Panc1 (cell line): ENCODE data around the gene NDUFS7. TPM values are rescaled to one million over a fixed set of nuclear protein-coding genes. Genes with fewer than 3 reads are reported as not detected.
A peak's percentile ranks its signal among the peaks of the same experiment; 100 is the strongest.

Source experiments
- ATAC-seq: fragments of 200-7000 bp; cut with Tn5 transposase; 2 replicates; pipeline ENCODE4 v1.9.1; 2020; ENCODE audit warnings: mild to moderate bottlenecking, moderate library complexity
- BruUV-seq: library from RNA; stranded (reverse); fragments of 400-500 nt; replicated peaks from 2 replicates; lab custom pipeline; 2021; lab: Mats Ljungman, UMichigan
- CTCF ChIA-PET: fragments of 300-600 bp; sonication (Branson Sonifier 250); formaldehyde crosslinking; loops from one replicate; lab custom pipeline; 2022; ENCODE audit warnings: antibody characterized with exemption; lab: Charles Lee
- POLR2A ChIA-PET: fragments of 300-600 bp; sonication (Branson Sonifier 250); formaldehyde crosslinking; loops from one replicate; lab custom pipeline; 2022; ENCODE audit warnings: antibody characterized with exemption; lab: Charles Lee
- DNase-seq: peaks from one replicate; pipeline ENCODE4 v3.0.0-alpha.2; 2010; ENCODE audit warnings: low read depth, low spot score
- H3K27ac ChIP-seq: 2 replicates; pipeline ENCODE4 v1.5.1; 2011; ENCODE audit warnings: mild to moderate bottlenecking, low read length, inconsistent platforms
- H3K27me3 ChIP-seq: fragments of 200-500 bp; sonication (Bioruptor generic); 2 replicates; pipeline ENCODE4 v1.6.0; 2014; ENCODE audit warnings: low read length, inconsistent platforms; ENCODE audit not compliant: control insufficient read depth, insufficient read depth
- H3K36me3 ChIP-seq: fragments of 200-500 bp; sonication (Bioruptor generic); 2 replicates; pipeline ENCODE4 v1.5.1; 2014; ENCODE audit warnings: inconsistent platforms, mild to moderate bottlenecking, low read length, moderate library complexity; ENCODE audit not compliant: control insufficient read depth, insufficient read depth
- H3K4me1 ChIP-seq: 2 replicates; pipeline ENCODE4 v1.5.1; 2011; ENCODE audit warnings: inconsistent platforms, mild to moderate bottlenecking, low read length, moderate library complexity; ENCODE audit not compliant: control insufficient read depth, insufficient read depth
- H3K4me3 ChIP-seq, 2 experiments: 2 replicates each; pipeline ENCODE4 v1.5.1; 2011 to 2012; ENCODE audit warnings: low read depth in 2 of 2, low read length in 2 of 2, mild to moderate bottlenecking in 2 of 2, inconsistent platforms in 1 of 2, moderate library complexity in 1 of 2
- H3K9me3 ChIP-seq: fragments of 200-500 bp; sonication (Bioruptor generic); 2 replicates; pipeline ENCODE4 v1.5.1; 2014; ENCODE audit warnings: low read depth, mild to moderate bottlenecking, inconsistent platforms, low read length, moderate library complexity; ENCODE audit not compliant: control insufficient read depth, insufficient read depth
- CTCF ChIP-seq: fragments of 450-650 bp; IDR thresholded peaks from 2 replicates; pipeline ENCODE4 v1.5.1; 2017; ENCODE audit warnings: mild to moderate bottlenecking
- POLR2AphosphoS5 ChIP-seq: IDR thresholded peaks from 2 replicates; pipeline ENCODE4 v1.6.1; 2012; ENCODE audit warnings: mild to moderate bottlenecking, low read depth, low read length, moderate library complexity
- REST ChIP-seq, 2 experiments: IDR thresholded peaks; 2 replicates each; pipeline ENCODE4 v1.6.1; 2011 to 2012; ENCODE audit warnings: low read depth in 2 of 2, control low read depth in 1 of 2, low read length in 1 of 2, mild to moderate bottlenecking in 1 of 2, moderate library complexity in 1 of 2; ENCODE audit not compliant: insufficient read depth in 1 of 2
- SIN3A ChIP-seq: IDR thresholded peaks from 2 replicates; pipeline ENCODE4 v1.6.1; 2012; ENCODE audit warnings: low read depth, mild to moderate bottlenecking, low read length, moderate library complexity, borderline replicate concordance; ENCODE audit not compliant: insufficient read depth
- TCF7L2 ChIP-seq: IDR thresholded peaks from 2 replicates; pipeline ENCODE4 v1.6.1; 2011; ENCODE audit warnings: mild to moderate bottlenecking, low read depth, low read length, inconsistent platforms
- in situ Hi-C: cut with HindIII; loops from 2 replicates; pipeline ENCODE4 v1.10.0; 2016; ENCODE audit warnings: low sequenced_read_pairs, low pct_unique_long_range_greater_than_20kb
- intact Hi-C: fragments of 100-400 bp; cut with micrococcal nuclease; formaldehyde crosslinking; loops from one replicate; pipeline ENCODE4 v1.10.0; 2022; ENCODE audit not compliant: unreplicated experiment
- total RNA-seq: library from RNA; stranded (reverse); gene quantifications from one replicate; pipeline ENCODE4 v1.2.1, GENCODE V29; 2021; ENCODE audit not compliant: unreplicated experiment

NDUFS7 gene
- total RNA-seq, 1 experiment from 2014 or later: 73.0 TPM

- intact Hi-C loops (no loop called here), in situ Hi-C loops (no loop called here)
- no TSS peak for BruUV-seq
- TF ChIP-seq TCF7L2 (no peak), CTCF (no peak), SIN3A (no peak), REST (IDR thresholded peaks at IDR 0.05; ENCODE audit: insufficient read depth in 1 of 2, low read depth in 2 of 2, low read length in 1 of 2) (no peak), POLR2AphosphoS5 (no peak)
- peaks cover 7% of the 10 kb centered on the region for H3K36me3 ChIP-seq
- ATAC-seq (no peak), DNase-seq (no peak)
- H3K4me3 ChIP-seq: peak overlapping the region; percentile 61 to 64
- H3K27me3 ChIP-seq: no peaks in the 10 kb centered on the region
- POLR2A ChIA-PET: no interaction called here
- H3K9me3 ChIP-seq: no peaks in the 10 kb centered on the region
- peak overlapping the region; percentile 70 for H3K27ac ChIP-seq
- CTCF ChIA-PET: interaction anchor here (0.6 kb wide), 1 partner anchor 107 kb away, joined by 9 read pairs; no protein-coding TSS in a partner anchor
- H3K4me1 ChIP-seq: peaks cover 13% of the 10 kb centered on the region
These were observed 27.9 kb upstream of the NDUFS7 start for GRCh38 chr19:1355568-1356507.

- no TSS peak for BruUV-seq
- TF ChIP-seq TCF7L2: no peak
- no peak for TF ChIP-seq CTCF
- TF ChIP-seq SIN3A: no peak
- TF ChIP-seq REST (IDR thresholded peaks at IDR 0.05; ENCODE audit: insufficient read depth in 1 of 2, low read depth in 2 of 2, low read length in 1 of 2): no peak
- TF ChIP-seq POLR2AphosphoS5: no peak
- ChIA-PET POLR2A (interaction anchor here (0.7 kb wide), 1 partner anchor 15 kb away, joined by 3 read pairs; no protein-coding TSS in a partner anchor), CTCF (interaction anchor here (0.6 kb wide), 1 partner anchor 106 kb away, joined by 9 read pairs; no protein-coding TSS in a partner anchor)
- Histone ChIP-seq H3K4me3 (peak overlapping the region in 1 of 2 experiments; percentile 61; a peak in 1 of 4 replicates), H3K27ac (no peak overlapping the region), H3K36me3 (peaks cover 7% of the 10 kb centered on the region), H3K27me3 (no peaks in the 10 kb centered on the region), H3K9me3 (no peaks in the 10 kb centered on the region), H3K4me1 (peaks cover 13% of the 10 kb centered on the region)
- intact Hi-C loops: no loop called here
- no peak for DNase-seq
- ATAC-seq: no peak
- in situ Hi-C loops: no loop called here
These were observed 27.2 kb upstream of the NDUFS7 start for GRCh38 chr19:1356508-1356865.
